Non-pigmented ciliary epithelial cell (primary cell): Measurements from ENCODE around the gene N4BP2L2.
A peak's percentile ranks its signal among the peaks of the same experiment; 100 is the strongest.

Source experiments
- DNase-seq: peaks from one replicate; pipeline ENCODE4 v3.0.0-alpha.2; 2010; ENCODE audit warnings: low read depth

The N4BP2L2 gene

DNA sequence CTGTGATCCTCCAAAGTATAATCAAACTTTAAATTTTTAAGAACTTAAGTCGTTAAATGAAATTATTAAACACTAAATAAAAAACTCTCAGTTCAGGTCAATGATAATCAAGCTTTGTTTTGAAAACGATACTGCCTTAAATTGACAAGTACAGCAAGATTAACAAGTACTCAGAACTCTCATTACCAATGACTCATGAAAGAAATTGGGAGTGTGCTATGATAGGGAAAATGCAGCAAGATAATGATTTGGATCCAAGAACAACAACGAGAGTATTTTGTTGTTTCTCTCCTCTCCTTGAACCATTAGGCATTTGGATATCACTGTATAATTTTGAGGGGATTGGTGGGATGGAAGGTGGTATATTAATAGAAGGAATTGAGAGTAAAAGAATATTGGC lies 10.2 kb downstream of the N4BP2L2 start:
- DNase-seq, result no peak

GRCh38 chr13:32527151-32527550 lies 11.4 kb downstream of the N4BP2L2 start:
- DNase-seq, result no peak

GRCh38 chr13:32525766-32526165 lies 12.8 kb downstream of the N4BP2L2 start:
- no peak for DNase-seq

GRCh38 chr13:32515246-32515645 lies 23.3 kb downstream of the N4BP2L2 start:
- DNase-seq, result no peak

- DNase-seq, result no peak
Observed at GRCh38 chr13:32511482-32511881, 27.1 kb downstream of the N4BP2L2 start.

GRCh38 chr13:32504876-32505275 lies 33.7 kb downstream of the N4BP2L2 start:
- no peak for DNase-seq

DNA sequence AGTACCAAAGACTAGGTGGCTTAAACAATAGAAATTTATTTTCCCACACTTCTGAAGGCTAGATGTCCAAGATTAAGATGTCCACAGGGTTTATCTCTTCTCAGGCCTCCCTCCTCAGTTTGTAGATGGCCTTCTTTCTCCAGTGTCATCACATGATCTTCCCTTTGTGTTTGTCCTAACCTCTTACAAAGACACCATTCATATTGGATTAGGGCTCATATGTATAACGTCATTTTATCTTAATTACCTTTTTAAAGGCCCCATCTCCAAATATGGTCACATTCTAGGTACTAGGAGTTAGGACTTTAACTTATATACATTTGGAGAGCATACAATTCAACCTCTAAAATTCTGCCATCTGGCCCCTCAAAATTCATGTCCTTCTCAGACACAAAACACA lies 34.3 kb downstream of the N4BP2L2 start:
- DNase-seq, result no peak

DNA sequence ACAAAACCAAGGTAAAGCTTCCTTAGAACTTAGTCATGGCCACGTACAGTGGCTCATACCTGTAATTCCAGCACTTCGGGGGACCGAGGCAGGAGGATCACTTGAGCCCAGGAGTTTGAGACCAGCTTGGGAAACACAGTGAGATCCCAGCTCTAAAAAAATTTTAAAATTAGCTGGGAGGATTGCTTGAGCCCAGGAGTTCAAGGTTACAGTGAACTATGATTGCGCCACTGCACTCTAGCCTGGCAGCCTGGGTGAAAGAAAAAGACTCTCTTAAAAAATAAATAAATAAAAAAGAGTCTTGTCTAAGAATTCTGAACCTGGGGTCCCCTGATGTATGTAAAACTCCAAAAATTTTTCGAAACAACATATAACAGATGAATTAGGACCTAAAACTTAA lies 34.9 kb downstream of the N4BP2L2 start:
- DNase-seq, result no peak

DNA sequence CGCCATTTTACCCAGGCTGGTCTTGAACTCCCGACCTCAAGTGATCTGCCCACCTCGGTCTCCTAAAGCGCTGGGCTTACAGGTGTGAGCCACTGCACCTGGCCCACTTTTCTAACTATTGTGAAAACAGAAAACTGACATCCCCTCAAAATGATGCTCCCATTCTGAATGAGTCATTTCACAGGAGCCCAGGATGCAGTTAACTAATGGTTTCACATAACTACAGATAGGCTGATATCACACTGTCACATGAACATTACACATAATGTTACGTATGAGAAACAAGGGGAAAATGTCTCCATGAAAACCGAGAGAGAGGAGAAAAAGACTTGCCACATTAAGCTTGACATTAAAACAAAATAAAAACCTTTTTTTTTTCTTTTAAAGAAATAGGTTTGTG lies 37.5 kb downstream of the N4BP2L2 start:
- DNase-seq, result no peak

GRCh38 chr13:32499538-32500210 lies 38.9 kb downstream of the N4BP2L2 start:
- DNase-seq, result no peak

DNA sequence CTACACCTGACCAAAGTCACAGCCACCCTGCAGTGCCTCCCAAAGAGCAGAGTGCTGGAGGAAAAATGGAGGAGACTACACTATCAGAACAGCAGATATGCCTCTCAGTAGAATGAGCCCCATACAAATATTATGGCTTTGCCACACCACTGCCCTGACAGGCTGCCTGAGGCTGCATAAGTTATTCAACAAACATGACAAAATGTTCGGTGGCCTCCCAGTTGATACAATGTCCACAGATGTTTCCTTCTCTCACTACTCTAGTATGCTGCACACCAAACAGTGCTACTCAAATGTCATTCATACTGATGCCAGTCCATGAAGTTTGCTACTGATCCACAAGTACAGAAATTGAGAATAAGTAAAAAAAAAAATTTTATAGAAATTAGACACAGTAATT lies 41.0 kb downstream of the N4BP2L2 start:
- DNase-seq, result no peak

DNA sequence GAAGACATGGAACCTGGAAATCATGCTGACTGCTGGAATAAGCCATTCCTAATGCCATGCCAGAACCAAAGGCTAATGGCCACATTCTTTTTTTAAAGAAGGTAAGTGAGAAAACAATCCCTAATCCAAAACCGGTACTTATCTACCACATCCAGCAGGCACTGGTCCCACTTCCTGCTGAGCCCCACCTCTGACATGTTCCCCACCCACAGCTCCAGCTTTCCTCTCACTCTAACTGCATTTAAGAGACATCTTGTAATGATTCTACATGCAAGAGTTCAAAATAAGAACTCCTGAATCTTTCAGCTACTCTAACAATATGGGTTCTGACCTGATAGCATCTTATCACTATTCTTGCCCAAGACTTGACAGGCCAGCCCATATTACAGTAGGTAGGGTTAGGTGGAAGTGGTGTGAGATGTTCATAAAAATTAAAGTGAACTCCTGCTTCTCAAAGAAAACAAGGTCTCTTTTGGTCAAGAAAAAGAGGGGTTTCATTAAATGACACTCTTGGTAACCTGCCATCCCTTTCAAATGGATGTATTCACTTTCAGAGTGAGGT lies 41.9 kb downstream of the N4BP2L2 start:
- no peak for DNase-seq

- DNase-seq, result no peak
Observed at GRCh38 chr13:32495841-32496240, 42.8 kb downstream of the N4BP2L2 start.

- no peak for DNase-seq
Observed at GRCh38 chr13:32495429-32495828, 43.2 kb downstream of the N4BP2L2 start.

DNA sequence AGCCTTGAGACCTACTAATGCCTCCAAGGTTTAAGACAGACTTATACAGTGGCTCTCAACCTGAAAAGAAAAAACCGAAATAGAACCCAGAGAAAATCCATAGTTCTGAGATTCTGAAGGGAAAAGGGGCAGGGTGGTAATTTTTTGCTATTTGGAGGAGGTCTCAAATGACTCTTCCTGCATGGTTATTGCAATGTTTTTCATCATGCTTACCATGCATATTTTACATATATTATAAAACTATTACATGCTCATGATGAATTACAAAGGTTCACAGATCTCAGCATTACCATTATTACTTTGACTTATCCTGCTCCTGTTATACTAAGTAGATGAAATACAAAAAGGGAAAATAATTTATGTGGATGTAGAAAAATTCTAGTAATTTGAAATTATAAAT lies 47.6 kb downstream of the N4BP2L2 start:
- no peak for DNase-seq

- no peak for DNase-seq
Observed at GRCh38 chr13:32476892-32477291, 61.7 kb downstream of the N4BP2L2 start.

DNA sequence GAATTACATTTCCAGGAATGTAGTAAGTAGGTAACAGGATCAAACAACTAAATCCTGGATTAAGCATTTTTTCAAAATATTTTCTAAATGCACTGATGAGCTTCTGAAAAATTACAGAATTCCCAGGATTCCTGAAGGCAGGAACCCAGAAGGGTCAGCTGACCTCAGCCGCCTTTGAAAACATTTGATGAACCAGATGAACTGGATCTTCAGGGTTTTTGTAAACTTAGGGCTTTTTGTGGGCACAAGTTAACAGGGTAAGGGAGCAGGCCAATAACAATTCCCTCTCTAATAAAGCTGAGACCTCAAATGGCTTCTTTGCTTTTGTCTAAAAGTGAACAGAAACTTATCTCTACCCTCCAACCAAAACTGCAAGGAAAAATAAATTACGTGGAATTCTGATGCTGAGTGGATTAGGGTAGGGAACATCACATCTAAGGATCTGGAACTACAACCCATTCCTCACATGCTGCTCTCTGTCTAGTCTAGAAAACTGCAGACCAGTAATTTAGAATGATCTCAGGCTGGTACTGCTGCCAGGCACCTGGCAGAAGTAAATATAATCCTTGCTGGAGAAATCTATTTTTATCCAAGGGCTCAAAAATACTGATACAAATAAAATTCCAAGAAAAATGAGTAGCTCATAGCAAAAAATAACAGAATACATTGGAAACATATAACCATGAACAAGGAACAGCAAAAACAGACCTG lies 62.4 kb downstream of the N4BP2L2 start:
- no peak for DNase-seq

DNA sequence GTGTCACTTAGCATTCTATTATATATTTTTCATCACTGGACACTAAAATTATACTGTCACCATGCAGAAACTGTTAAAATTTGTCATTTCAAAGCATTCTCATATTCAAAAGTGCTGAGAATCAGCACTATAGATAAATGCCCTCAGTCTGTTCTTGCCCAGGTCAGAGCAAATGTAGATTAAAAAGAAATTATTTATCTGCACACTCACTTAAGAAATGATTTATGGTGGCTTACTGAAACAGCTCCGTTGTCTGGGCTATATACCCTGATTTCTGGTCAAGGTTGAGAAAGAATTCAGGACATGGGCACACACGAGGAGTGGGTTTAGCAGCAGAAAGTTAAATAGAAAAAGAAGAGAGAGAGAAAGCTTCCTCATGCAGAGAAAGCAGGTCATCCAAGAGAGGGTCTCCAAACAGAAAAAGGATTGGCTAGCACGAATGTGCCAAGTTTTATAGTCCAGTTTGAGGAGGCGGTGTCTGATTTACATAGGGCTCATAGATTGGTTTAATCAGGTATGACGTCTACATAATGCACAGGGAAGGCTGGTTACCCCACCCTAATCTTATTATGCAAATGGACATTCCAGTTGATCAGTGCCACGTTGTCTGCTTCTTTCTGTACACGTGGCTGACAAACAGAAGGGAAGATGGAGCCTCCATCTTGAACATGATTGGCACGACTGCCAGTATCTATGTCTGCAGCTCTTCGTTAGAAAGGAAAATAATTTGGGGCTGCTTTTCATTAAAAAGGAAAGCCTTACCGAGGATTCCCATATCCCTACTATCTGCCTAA lies 63.4 kb downstream of the N4BP2L2 start:
- no peak for DNase-seq

DNA sequence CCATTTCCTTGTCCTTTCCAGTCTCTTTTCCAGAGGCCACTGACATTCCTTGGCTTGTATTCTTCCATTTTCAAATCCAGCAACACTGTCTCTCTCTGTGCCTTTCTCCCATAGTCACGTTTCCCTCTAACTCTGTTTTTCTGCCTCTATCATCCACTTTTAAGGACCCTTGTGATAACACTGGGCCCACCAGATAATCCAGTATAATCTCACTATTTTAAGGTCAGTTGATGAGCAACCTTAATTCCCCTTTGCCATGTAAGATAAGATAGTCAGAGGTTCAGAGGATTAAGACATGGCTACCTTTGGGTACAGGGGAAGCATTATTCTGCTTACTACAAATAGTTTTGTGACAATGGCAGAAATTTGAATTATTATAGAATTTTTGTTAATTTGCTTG lies 64.9 kb downstream of the N4BP2L2 start:
- DNase-seq, result no peak

DNA sequence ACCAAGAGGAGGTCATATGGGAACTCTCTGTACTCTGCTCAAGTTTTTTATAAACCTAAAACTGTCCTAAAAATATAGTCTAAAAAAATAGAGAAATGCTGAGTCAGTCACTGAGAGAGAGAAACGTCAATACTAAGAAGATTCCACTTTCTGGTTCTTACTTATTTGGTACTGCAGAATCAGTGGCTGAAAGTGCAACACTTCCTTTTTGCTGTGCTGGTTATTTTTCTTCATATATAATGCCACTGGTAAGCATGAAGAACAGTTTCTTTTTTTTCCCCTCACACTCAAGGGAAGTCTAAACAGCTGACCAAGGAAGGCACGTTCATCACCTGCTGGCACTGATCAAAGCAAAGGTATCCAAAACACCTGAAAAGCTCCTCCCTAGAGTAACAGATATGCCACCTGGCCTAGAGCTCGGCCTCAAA lies 66.4 kb downstream of the N4BP2L2 start:
- no peak for DNase-seq

GRCh38 chr13:32471187-32471922 lies 67.2 kb downstream of the N4BP2L2 start:
- peak; percentile 38 for DNase-seq
